SK-N-SH (cell line): Measurements from ENCODE around the gene GATAD2A.

ENCODE experiments used
- YY1 ChIP-seq: IDR thresholded peaks from 2 replicates; pipeline ENCODE4 v1.4.0; 2012; ENCODE audit warnings: low read depth, mild to moderate bottlenecking
- TF ChIP-seq, protein P1 (sequence below): fragments of 200-600 bp; sonication (generic); IDR thresholded peaks from 2 replicates; pipeline ENCODE4 v1.6.1; 2017; ENCODE audit warnings: antibody characterized with exemption, mild to moderate bottlenecking, moderate library complexity

- TF ChIP-seq YY1 = no peak
- TF ChIP-seq, protein P1, sequence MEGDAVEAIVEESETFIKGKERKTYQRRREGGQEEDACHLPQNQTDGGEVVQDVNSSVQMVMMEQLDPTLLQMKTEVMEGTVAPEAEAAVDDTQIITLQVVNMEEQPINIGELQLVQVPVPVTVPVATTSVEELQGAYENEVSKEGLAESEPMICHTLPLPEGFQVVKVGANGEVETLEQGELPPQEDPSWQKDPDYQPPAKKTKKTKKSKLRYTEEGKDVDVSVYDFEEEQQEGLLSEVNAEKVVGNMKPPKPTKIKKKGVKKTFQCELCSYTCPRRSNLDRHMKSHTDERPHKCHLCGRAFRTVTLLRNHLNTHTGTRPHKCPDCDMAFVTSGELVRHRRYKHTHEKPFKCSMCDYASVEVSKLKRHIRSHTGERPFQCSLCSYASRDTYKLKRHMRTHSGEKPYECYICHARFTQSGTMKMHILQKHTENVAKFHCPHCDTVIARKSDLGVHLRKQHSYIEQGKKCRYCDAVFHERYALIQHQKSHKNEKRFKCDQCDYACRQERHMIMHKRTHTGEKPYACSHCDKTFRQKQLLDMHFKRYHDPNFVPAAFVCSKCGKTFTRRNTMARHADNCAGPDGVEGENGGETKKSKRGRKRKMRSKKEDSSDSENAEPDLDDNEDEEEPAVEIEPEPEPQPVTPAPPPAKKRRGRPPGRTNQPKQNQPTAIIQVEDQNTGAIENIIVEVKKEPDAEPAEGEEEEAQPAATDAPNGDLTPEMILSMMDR = no peak
Measured at GRCh38 chr19:19504754-19505668, 99.5 kb downstream of the GATAD2A start.
